Lower lobe of right lung (tissue), 2 donors: ENCODE measurements around the gene CBR1. TPM values are rescaled to one million over a fixed set of nuclear protein-coding genes. Genes with fewer than 3 reads are reported as not detected.

Experiments used
- ATAC-seq, 2 donors: fragments of 200-7000 bp; cut with Tn5 transposase; one replicate each; pipeline ENCODE4 v1.9.1; 2020 to 2022; ENCODE audit warnings: mild to moderate bottlenecking in 2 of 2, moderate library complexity in 2 of 2
- DNase-seq: peaks from one replicate; pipeline ENCODE4 v3.0.0-alpha.2; 2020
- H3K27ac ChIP-seq: fragments of 200-600 bp; one replicate; pipeline ENCODE4 v1.8.0; 2022
- H3K27me3 ChIP-seq: fragments of 200-600 bp; one replicate; pipeline ENCODE4 v1.8.0; 2022; ENCODE audit warnings: low read depth
- H3K36me3 ChIP-seq: fragments of 200-600 bp; one replicate; pipeline ENCODE4 v1.8.0; 2022; ENCODE audit warnings: mild to moderate bottlenecking
- H3K4me1 ChIP-seq: fragments of 200-600 bp; one replicate; pipeline ENCODE4 v1.8.0; 2022
- H3K4me3 ChIP-seq: fragments of 200-600 bp; one replicate; pipeline ENCODE4 v1.8.0; 2022; ENCODE audit warnings: mild to moderate bottlenecking
- H3K9me3 ChIP-seq: fragments of 200-600 bp; one replicate; pipeline ENCODE4 v1.8.0; 2022
- CTCF ChIP-seq: fragments of 200-600 bp; IDR thresholded peaks from one replicate; pipeline ENCODE4 v1.8.0; 2022; ENCODE audit warnings: antibody characterized with exemption, mild to moderate bottlenecking
- intact Hi-C: fragments of 100-400 bp; cut with DNase I; formaldehyde crosslinking; loops from one replicate; pipeline ENCODE4 v1.11.0; 2022
- total RNA-seq: library from RNA; stranded (reverse); fragmentation: NEBNext Ultra II Directional; extraction: Animal tissue kit (Norgen Biotek cat#: 25700); gene quantifications from one replicate; pipeline ENCODE4 v1.2.1, GENCODE V29; 2021
- donor health status: DM: no; HTN: yes; CAD: no; lungs with severe emphysema.

CBR1 gene
- total RNA-seq, 1 donor from 2014 or later, result 72.9 TPM

DNA sequence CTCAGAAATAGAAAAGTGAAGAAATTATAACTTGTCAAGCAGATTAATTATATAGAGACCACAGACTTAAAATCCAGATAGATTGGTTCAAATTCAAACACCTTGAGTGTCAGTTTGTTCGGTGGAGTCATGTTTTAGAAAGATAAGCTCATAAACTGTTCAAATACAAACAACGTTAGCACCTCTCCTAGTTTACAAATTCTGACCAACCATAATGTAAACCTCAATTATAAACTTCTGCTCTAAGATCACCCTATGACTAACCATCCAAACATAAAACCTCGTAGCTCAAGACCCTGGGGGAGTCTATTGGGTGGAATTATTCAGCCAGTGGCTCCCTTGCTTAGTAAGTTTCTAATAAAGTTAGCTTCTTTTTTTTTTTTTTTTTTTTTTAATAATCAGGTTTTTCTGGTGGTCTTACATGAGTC lies 12.4 kb downstream of the CBR1 start:
- DNase-seq (no peak), ATAC-seq (no peak)
- H3K36me3 ChIP-seq, result no peaks in the 10 kb centered on the region
- H3K27ac ChIP-seq, result no peak overlapping the region
- intact Hi-C loops, result no loop called here
- peaks cover 5% of the 10 kb centered on the region for H3K4me1 ChIP-seq
- H3K27me3 ChIP-seq, result no peaks in the 10 kb centered on the region
- H3K4me3 ChIP-seq, result no peak overlapping the region
- no peaks in the 10 kb centered on the region for H3K9me3 ChIP-seq
- TF ChIP-seq CTCF, result no peak

DNA sequence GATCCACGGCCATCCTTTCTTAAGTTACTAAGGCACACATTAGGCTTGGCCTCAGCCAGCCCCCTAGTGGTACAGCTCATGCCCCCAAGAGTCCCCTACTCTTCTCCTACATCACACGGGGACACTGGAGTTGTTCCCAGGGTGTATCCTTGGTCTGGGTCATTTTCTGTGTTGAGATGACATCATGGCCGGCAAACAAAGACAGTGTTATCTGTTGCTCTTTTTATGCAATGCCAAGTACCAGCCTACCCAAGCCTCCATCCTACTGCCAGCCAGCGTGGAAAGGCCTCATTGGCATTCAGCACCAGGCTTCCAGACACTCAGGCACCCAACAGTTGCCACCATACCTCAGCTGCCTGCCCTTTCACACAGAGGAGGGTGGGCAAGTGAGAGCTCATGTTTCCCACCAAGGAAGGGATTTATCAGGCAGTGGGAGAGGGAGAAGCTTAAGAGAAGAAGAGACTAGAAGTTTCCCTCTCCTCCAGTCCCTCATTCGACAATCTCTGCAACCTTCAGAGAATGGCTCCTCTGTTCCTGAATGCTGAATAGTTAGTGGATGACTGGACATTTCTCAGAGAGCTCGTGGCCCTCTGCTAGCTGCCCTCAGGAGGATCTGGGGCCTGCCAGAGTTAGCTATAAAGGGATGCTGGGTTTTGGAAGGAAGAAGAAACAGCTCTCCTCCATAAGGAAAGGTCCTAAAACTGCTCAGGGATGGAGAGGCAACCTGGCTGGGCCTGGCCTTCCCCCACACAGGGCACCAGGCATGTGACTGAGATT lies 17.7 kb downstream of the CBR1 start:
- ATAC-seq (no peak), DNase-seq (no peak)
- intact Hi-C loops, result no loop called here
- no peak for TF ChIP-seq CTCF
- H3K4me3 ChIP-seq, result no peak overlapping the region
- H3K4me1 ChIP-seq, result no peaks in the 10 kb centered on the region
- no peaks in the 10 kb centered on the region for H3K9me3 ChIP-seq
- H3K27ac ChIP-seq, result no peak overlapping the region
- H3K27me3 ChIP-seq, result no peaks in the 10 kb centered on the region
- H3K36me3 ChIP-seq, result no peaks in the 10 kb centered on the region

DNA sequence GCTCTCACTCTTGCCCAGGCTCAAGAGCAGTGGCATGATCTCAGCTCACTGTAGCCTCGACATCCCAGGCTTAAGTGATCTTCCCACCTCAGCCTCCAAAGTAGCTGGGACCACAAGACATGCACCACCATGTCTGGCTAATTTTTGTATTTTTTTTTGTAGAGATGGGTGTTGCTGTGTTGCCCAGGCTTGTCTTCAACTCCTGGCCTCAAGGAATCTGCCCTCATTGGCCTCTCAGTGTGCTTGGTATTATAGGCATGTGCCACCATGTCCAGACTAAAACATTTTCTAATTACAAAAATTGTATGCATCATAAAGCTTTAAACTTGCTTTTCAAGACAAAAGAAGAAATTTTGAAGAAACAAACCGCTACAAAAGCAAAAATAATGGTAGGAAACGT lies 20.1 kb downstream of the CBR1 start:
- no peak for ATAC-seq
- no peaks in the 10 kb centered on the region for H3K36me3 ChIP-seq

GRCh38 chr21:36092681-36093080 lies 22.9 kb downstream of the CBR1 start:
- intact Hi-C loops, result no loop called here
- ATAC-seq (no peak), DNase-seq (no peak)
- no peaks in the 10 kb centered on the region for H3K36me3 ChIP-seq
- no peak overlapping the region for H3K27ac ChIP-seq
- H3K4me3 ChIP-seq, result no peak overlapping the region
- no peaks in the 10 kb centered on the region for H3K4me1 ChIP-seq
- peaks cover 5% of the 10 kb centered on the region for H3K9me3 ChIP-seq
- no peak for TF ChIP-seq CTCF
- no peaks in the 10 kb centered on the region for H3K27me3 ChIP-seq

More for the DNA sequence above, 20.1 kb downstream of the CBR1 start:
- intact Hi-C loops, result no loop called here
- no peaks in the 10 kb centered on the region for H3K27me3 ChIP-seq
- DNase-seq, result no peak
- H3K4me1 ChIP-seq, result no peaks in the 10 kb centered on the region
- H3K9me3 ChIP-seq, result peaks cover 5% of the 10 kb centered on the region
- no peak for TF ChIP-seq CTCF
- H3K27ac ChIP-seq, result no peak overlapping the region
- no peak overlapping the region for H3K4me3 ChIP-seq

DNA sequence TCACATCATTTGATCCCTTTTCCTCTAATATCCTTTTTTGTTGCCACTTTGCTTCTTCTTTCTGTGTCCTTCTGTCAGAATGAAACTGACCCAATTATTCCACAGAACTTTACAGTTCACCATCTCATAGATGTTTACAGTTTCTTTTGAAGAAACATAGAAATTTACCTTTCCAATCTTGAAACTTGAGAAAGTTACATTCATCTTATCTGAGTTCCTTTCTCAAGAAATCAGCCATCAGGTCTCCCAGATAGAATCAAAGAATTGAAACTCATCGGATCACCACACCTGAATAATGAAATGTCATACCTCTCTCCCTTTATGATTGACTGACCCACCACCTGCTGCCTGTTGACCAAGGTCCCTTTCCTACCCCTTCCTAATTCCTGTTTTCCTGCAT lies 23.7 kb downstream of the CBR1 start:
- TF ChIP-seq CTCF, result no peak
- no peaks in the 10 kb centered on the region for H3K4me1 ChIP-seq
- intact Hi-C loops, result no loop called here
- no peaks in the 10 kb centered on the region for H3K36me3 ChIP-seq
- DNase-seq, result no peak
- ATAC-seq, result no peak
- peaks cover 5% of the 10 kb centered on the region for H3K9me3 ChIP-seq
- no peak overlapping the region for H3K4me3 ChIP-seq
- H3K27ac ChIP-seq, result no peak overlapping the region
- H3K27me3 ChIP-seq, result no peaks in the 10 kb centered on the region
